Endodermal cell (in vitro differentiated cells): ENCODE results near the gene PHF23. TPM values are rescaled to one million over a fixed set of nuclear protein-coding genes. Genes with fewer than 3 reads are reported as not detected.
A peak's percentile ranks its signal among the peaks of the same experiment; 100 is the strongest.

ENCODE experiments used
- DNase-seq: peaks from one replicate; pipeline ENCODE4 v3.0.0-alpha.2; 2017
- H3K27ac ChIP-seq: 2 replicates; pipeline ENCODE4 v1.5.1; 2013; ENCODE audit warnings: mild to moderate bottlenecking, low read depth, low read length, moderate library complexity
- H3K27me3 ChIP-seq: 2 replicates; pipeline ENCODE4 v1.6.1; 2013; ENCODE audit warnings: mild to moderate bottlenecking, low read length, moderate library complexity; ENCODE audit not compliant: insufficient read depth, control insufficient read depth, poor library complexity, severe bottlenecking
- H3K36me3 ChIP-seq: 2 replicates; pipeline ENCODE4 v1.7.0; 2013; ENCODE audit warnings: mild to moderate bottlenecking, low read length, moderate library complexity; ENCODE audit not compliant: control insufficient read depth, insufficient read depth
- H3K4me1 ChIP-seq: one replicate; pipeline ENCODE4 v1.7.0; 2013; ENCODE audit warnings: low read length; ENCODE audit not compliant: control insufficient read depth, insufficient read depth
- H3K4me3 ChIP-seq: 2 replicates; pipeline ENCODE4 v1.5.1; 2013; ENCODE audit warnings: mild to moderate bottlenecking, low read length, moderate library complexity
- H3K9ac ChIP-seq: 2 replicates; pipeline ENCODE4 v1.6.1; 2013; ENCODE audit warnings: mild to moderate bottlenecking, low read length, moderate library complexity; ENCODE audit not compliant: poor library complexity, severe bottlenecking; ENCODE audit errors: extremely low read depth
- H3K9me3 ChIP-seq: 2 replicates; pipeline ENCODE4 v1.6.1; 2013; ENCODE audit warnings: mild to moderate bottlenecking, low read length, moderate library complexity; ENCODE audit not compliant: control insufficient read depth
- H3K27ac Mint-ChIP-seq: 2 replicates; pipeline ENCODE4 v1.8.0; 2020; ENCODE audit warnings: mixed read lengths
- H3K27me3 Mint-ChIP-seq: 2 replicates; pipeline ENCODE4 v1.8.0; 2021; ENCODE audit warnings: mild to moderate bottlenecking, mixed read lengths; ENCODE audit not compliant: insufficient read depth
- H3K36me3 Mint-ChIP-seq: 2 replicates; pipeline ENCODE4 v1.8.0; 2020; ENCODE audit warnings: low read depth, mixed read lengths
- H3K4me1 Mint-ChIP-seq: 2 replicates; pipeline ENCODE4 v1.8.0; 2020; ENCODE audit warnings: mixed read lengths
- H3K4me3 Mint-ChIP-seq: 2 replicates; pipeline ENCODE4 v1.8.0; 2020; ENCODE audit warnings: mild to moderate bottlenecking, moderate library complexity, mixed read lengths
- H3K9me3 Mint-ChIP-seq: 2 replicates; pipeline ENCODE4 v1.8.0; 2020; ENCODE audit warnings: mild to moderate bottlenecking, mixed read lengths
- WGBS, 2 experiments: methylation state at CpG; one replicate each; pipeline versions ENCODE4 v1.1.5 to v1.1.7; 2013; ENCODE audit warnings: missing lambda C conversion rate in 2 of 2, mixed read lengths in 1 of 2; ENCODE audit not compliant: insufficient coverage in 1 of 2, insufficient read length in 1 of 2; 5-methylcytosine and 5-hydroxymethylcytosine counted together
- total RNA-seq, 2 donors: library from RNA; stranded (reverse); fragmentation: NEBNext Ultra II Directional in 1 of 2; extraction: Animal tissue kit (Norgen Biotek cat#: 25700) in 1 of 2; gene quantifications; 2 replicates in 1 of 2; 3 replicates in 1 of 2; pipeline ENCODE4 v1.2.1, GENCODE V29; 2021
- TF ChIP-seq, protein P1 (sequence below): fragments of 200-600 bp; sonication (generic); conservative IDR thresholded peaks from 2 replicates; pipeline ENCODE4 v1.5.0; 2021; ENCODE audit warnings: antibody characterized with exemption, mild to moderate bottlenecking

PHF23 gene
- total RNA-seq, 2 donors from 2014 or later = 67.3 to 71.6 TPM

DNA sequence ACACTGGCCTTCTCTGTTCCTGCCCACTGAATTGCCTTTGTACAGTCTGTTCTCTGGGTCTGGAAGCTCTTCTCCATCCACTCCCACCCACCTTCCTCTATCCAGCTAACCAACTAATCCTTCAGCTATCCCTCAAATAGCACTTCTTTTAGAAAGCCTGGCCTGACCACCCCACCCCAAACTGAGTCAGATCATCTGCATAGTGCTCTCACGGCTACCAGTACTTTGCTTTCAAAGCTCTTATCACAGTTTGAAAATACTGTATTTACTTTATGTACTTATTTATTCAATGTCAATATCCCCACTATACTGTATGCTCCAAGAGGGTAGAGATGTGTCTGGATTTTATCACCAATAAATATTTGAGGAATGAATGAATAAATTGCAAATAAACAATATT, 27.5 kb upstream of the PHF23 start:
- Histone ChIP-seq H3K9me3 (no peaks in the 10 kb centered on the region), H3K27ac (no peak overlapping the region), H3K9ac (no peak overlapping the region), H3K4me3 (no peak overlapping the region), H3K4me1 (no peaks in the 10 kb centered on the region), H3K27me3 (peaks cover 20% of the 10 kb centered on the region), H3K36me3 (no peaks in the 10 kb centered on the region)
- H3K4me1 Mint-ChIP-seq = peaks cover 12% of the 10 kb centered on the region
- DNase-seq = no peak
- no peaks in the 10 kb centered on the region for H3K27me3 Mint-ChIP-seq
- H3K27ac Mint-ChIP-seq = no peak overlapping the region
- 93% methylated on average over 1 of the region's 1 CpG; no CpG with 5 or more reads in 1 of the 2 experiments for WGBS, 2 experiments
- TF ChIP-seq, protein P1, sequence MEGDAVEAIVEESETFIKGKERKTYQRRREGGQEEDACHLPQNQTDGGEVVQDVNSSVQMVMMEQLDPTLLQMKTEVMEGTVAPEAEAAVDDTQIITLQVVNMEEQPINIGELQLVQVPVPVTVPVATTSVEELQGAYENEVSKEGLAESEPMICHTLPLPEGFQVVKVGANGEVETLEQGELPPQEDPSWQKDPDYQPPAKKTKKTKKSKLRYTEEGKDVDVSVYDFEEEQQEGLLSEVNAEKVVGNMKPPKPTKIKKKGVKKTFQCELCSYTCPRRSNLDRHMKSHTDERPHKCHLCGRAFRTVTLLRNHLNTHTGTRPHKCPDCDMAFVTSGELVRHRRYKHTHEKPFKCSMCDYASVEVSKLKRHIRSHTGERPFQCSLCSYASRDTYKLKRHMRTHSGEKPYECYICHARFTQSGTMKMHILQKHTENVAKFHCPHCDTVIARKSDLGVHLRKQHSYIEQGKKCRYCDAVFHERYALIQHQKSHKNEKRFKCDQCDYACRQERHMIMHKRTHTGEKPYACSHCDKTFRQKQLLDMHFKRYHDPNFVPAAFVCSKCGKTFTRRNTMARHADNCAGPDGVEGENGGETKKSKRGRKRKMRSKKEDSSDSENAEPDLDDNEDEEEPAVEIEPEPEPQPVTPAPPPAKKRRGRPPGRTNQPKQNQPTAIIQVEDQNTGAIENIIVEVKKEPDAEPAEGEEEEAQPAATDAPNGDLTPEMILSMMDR = no peak
- peaks cover 2% of the 10 kb centered on the region for H3K36me3 Mint-ChIP-seq
- no peaks in the 10 kb centered on the region for H3K9me3 Mint-ChIP-seq
- no peak overlapping the region for H3K4me3 Mint-ChIP-seq

DNA sequence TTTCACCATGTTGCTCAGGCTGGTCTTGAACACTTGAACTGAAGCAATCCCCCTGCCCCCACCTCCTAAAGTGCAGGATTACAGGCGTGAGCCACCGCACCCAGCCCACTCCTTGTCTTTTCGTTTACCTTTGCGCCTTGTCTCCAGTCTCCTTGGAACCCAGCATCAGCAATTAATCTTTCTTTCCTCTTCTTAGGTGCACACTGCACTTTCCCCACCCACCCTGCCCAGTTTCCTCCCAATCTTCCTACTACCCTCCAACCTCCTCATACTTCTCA, 24.5 kb upstream of the PHF23 start:
- H3K27ac Mint-ChIP-seq = peak overlapping the region; percentile 95

DNA sequence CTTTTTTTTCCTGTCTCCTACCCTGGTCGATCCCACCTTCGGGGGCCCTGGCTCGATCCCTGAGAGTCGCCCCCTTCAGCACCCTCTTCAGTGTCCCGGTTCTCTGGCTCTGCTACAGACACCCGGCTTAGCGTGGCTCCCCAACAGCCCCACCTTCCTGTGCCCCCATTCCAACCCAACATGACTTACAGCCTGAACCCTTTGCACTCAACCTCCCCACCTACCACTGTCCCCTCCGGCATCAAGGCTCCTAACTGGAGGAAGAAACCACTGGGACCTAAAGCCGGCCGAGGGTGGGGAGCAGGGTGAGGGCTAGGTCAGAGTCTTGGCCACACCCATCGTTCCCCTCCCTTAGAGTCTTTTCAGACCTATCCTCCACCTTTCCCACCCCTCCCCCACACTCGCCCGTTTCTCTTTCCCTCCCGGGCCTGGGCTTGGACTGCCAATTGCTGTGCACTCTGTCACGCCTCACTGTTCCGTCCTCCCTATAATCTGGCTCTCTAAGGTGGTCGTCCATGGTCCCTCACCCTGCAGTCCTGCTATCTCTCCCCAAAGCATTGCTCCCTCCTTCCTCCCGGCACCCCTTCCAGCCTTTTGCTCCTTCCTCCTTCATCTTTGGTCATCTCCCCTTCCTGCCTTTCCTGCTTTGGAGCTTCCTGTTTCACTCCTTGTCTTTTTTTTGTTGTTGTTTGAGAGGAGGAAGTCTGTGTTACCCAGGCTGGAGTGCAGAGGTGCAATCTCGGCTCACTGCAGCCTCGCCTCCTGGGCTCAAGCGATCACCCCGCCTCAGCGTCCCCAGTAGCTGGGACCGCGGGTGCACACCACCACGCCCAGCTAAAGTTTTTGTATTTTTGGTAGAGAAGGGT, 23.9 kb upstream of the PHF23 start:
- Histone ChIP-seq H3K4me1 (no peaks in the 10 kb centered on the region), H3K9me3 (no peaks in the 10 kb centered on the region), H3K9ac (peak overlapping the region; percentile 4), H3K27me3 (peaks cover 36% of the 10 kb centered on the region), H3K36me3 (peaks cover 14% of the 10 kb centered on the region), H3K27ac (no peak overlapping the region), H3K4me3 (peak overlapping the region; percentile 73)
- Mint-ChIP-seq H3K4me1 (peaks cover 12% of the 10 kb centered on the region), H3K27ac (peak overlapping the region; percentile 95), H3K27me3 (no peaks in the 10 kb centered on the region), H3K4me3 (peak overlapping the region; percentile 98), H3K9me3 (no peaks in the 10 kb centered on the region), H3K36me3 (peaks cover 14% of the 10 kb centered on the region)
- peak; percentile 98 for DNase-seq
- TF ChIP-seq, protein P1 = no peak
- 20 to 33% methylated on average over 14 to 23 of the region's 26 CpGs for WGBS, 2 experiments

More for the DNA sequence above, 24.5 kb upstream of the PHF23 start:
- Mint-ChIP-seq H3K9me3 (no peaks in the 10 kb centered on the region), H3K27me3 (no peaks in the 10 kb centered on the region), H3K4me1 (peaks cover 12% of the 10 kb centered on the region), H3K4me3 (peak overlapping the region; percentile 98), H3K36me3 (peaks cover 10% of the 10 kb centered on the region)
- H3K4me3 ChIP-seq = peak overlapping the region; percentile 73
- 67 to 70% methylated on average over 4 of the region's 4 CpGs for WGBS, 2 experiments
- TF ChIP-seq, protein P1 = no peak
- H3K27ac ChIP-seq = no peak overlapping the region
- peaks cover 36% of the 10 kb centered on the region for H3K27me3 ChIP-seq
- H3K9ac ChIP-seq = no peak overlapping the region
- DNase-seq = no peak
- no peaks in the 10 kb centered on the region for H3K9me3 ChIP-seq
- H3K4me1 ChIP-seq = no peaks in the 10 kb centered on the region
- H3K36me3 ChIP-seq = peaks cover 9% of the 10 kb centered on the region
